BLaER1 (cell line): ENCODE measurements around the gene ACTR8.
"Not testable (repeated sequence)": the region's sequence is repeated elsewhere in the genome, so short reads cannot be mapped to it uniquely, and the experiment has no call there.

Experiments used
- H3K27ac ChIP-seq: shearing (Covaris generic); formaldehyde crosslinking; 2 replicates; pipeline ENCODE4 v1.8.1; 2022
- H3K27me3 ChIP-seq: shearing (Covaris generic); formaldehyde crosslinking; 2 replicates; pipeline ENCODE4 v1.8.1; 2022
- H3K36me3 ChIP-seq: shearing (Covaris generic); formaldehyde crosslinking; 2 replicates; pipeline ENCODE4 v1.8.1; 2022
- H3K4me1 ChIP-seq: shearing (Covaris generic); formaldehyde crosslinking; 2 replicates; pipeline ENCODE4 v1.8.1; 2022
- H3K4me2 ChIP-seq: shearing (Covaris generic); formaldehyde crosslinking; 2 replicates; pipeline ENCODE4 v1.8.1; 2022
- H3K4me3 ChIP-seq: shearing (Covaris generic); formaldehyde crosslinking; 2 replicates; pipeline ENCODE4 v1.8.1; 2022
- H3K9ac ChIP-seq: shearing (Covaris generic); formaldehyde crosslinking; 2 replicates; pipeline ENCODE4 v1.8.1; 2022
- H3K9me3 ChIP-seq: shearing (Covaris generic); formaldehyde crosslinking; 2 replicates; pipeline ENCODE4 v1.8.1; 2022
- H4K20me1 ChIP-seq: shearing (Covaris generic); formaldehyde crosslinking; 2 replicates; pipeline ENCODE4 v1.8.1; 2022
- Cebpa-rat ChIP-seq: shearing (Covaris generic); IDR thresholded peaks from 2 replicates; pipeline ENCODE4 v1.8.1; 2022

Gene ACTR8, protein sequence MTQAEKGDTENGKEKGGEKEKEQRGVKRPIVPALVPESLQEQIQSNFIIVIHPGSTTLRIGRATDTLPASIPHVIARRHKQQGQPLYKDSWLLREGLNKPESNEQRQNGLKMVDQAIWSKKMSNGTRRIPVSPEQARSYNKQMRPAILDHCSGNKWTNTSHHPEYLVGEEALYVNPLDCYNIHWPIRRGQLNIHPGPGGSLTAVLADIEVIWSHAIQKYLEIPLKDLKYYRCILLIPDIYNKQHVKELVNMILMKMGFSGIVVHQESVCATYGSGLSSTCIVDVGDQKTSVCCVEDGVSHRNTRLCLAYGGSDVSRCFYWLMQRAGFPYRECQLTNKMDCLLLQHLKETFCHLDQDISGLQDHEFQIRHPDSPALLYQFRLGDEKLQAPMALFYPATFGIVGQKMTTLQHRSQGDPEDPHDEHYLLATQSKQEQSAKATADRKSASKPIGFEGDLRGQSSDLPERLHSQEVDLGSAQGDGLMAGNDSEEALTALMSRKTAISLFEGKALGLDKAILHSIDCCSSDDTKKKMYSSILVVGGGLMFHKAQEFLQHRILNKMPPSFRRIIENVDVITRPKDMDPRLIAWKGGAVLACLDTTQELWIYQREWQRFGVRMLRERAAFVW

DNA sequence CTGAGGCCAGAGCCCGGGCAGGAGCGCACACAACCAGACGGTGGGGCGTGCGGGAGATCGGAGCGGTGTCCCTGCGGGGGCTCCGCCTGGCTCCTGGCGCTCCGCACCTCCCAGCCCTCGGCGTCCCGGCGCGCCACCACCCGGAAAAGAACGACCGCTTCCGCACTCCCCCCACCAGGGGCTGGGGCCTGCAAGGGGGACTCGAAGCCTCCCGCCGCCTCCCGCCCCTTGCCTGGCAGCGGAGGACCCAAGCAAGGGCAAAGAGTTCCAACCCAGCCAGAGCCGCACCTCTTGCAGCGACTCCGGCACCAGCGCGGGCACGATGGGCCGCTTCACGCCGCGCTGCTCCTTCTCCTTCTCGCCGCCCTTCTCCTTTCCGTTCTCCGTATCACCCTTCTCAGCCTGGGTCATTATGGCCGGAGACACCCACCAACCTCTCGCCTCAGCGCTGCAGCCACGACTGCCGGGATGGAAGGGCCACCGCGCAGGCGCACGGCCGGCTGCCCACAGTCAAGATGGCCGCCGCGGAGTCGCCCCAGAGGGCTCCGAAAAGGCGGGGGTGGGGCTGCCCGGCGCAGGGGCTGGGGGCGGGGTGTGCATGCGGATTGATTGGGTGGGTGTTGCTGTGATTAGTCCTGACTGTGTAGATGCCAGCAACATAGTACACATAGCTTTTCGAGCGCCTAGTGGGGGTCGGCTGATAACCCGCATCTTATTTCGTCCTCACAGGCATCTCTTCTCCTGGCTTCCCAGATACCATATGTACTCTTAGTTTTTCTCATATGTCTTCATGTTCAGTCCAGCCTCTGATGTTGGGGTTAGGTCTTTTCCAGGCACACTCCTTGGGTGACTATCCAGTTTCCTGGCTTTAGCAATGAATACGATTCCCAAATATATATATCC, at the start of gene ACTR8:
Gene ACTR8 (minus strand): TSS at position 462 of the 903 bp plus-strand sequence. CDS start 51 bp downstream, at position 411.
- peaks cover 71% of the 10 kb centered on the region for H3K36me3 ChIP-seq
- H4K20me1 ChIP-seq = 0 out of 2 replicates have a peak, but pooled peaks cover 2% of the 10 kb centered on the region
- H3K27ac ChIP-seq = peak within 1 kb of the TSS; percentile 87
- H3K27me3 ChIP-seq = no peaks in the 10 kb centered on the region
- H3K9ac ChIP-seq = peak within 1 kb of the TSS; percentile 91
- TF ChIP-seq Cebpa-rat = no peak
- H3K4me1 ChIP-seq = peaks cover 19% of the 10 kb centered on the region
- H3K4me3 ChIP-seq = peak within 1 kb of the TSS; percentile 81
- peak within 1 kb of the TSS; percentile 88 for H3K4me2 ChIP-seq
- H3K9me3 ChIP-seq = no peaks in the 10 kb centered on the region

DNA sequence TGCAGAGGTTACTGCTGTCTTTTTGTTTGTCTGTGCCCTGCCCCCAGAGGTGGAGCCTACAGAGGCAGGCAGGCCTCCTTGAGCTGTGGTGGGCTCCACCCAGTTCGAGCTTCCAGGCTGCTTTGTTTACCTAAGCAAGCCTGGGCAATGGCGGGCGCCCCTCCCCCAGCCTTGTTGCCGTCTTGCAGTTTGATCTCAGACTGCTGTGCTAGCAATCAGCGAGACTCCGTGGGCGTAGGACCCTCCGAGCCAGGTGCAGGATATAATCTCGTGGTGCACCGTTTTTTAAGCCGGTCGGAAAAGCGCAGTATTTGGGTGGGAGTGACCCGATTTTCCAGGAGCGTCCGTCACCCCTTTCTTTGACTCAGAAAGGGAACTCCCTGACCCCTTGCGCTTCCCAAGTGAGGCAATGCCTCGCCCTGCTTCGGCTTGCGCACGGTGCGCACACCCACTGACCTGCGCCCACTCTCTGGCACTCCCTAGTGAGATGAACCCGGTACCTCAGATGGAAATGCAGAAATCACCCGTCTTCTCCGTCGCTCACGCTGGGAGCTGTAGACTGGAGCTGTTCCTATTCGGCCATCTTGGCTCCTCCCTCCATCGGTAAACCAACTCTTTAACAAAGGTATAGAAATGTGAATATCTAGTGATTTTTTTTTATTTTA, 45.4 kb upstream of the ACTR8 start:
- H3K36me3 ChIP-seq, H3K4me3 ChIP-seq, H3K4me1 ChIP-seq, H4K20me1 ChIP-seq, H3K9me3 ChIP-seq, H3K27me3 ChIP-seq, H3K9ac ChIP-seq, H3K4me2 ChIP-seq, H3K27ac ChIP-seq: not testable (repeated sequence)

DNA sequence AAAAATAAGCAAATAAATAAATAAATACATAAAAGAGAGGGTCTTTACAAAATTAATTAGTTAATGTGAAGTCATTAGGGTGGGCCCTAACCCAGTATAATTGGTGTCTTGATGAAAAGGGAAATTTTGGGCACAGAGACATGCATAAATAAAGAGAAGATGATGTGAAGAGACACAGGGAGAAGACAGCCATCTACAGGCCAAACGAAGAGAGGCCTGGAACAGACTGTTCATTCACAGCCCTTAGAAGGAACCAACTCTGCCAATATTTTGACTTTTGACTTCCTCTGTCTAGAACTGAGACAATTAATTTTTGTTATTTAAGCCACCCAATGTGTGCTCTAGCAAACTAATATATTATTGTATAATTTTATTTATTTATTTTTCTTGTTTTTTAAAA, 39.3 kb upstream of the ACTR8 start:
- Histone ChIP-seq H3K36me3 (no peaks in the 10 kb centered on the region), H3K27ac (no peak overlapping the region), H3K4me1 (no peaks in the 10 kb centered on the region), H3K4me2 (no peak overlapping the region), H3K27me3 (no peaks in the 10 kb centered on the region), H3K9me3 (no peaks in the 10 kb centered on the region; the same call in 1 of the 2 replicates), H3K4me3 (no peak overlapping the region), H3K9ac (no peak overlapping the region), H4K20me1 (no peaks in the 10 kb centered on the region)
- no peak for TF ChIP-seq Cebpa-rat

DNA sequence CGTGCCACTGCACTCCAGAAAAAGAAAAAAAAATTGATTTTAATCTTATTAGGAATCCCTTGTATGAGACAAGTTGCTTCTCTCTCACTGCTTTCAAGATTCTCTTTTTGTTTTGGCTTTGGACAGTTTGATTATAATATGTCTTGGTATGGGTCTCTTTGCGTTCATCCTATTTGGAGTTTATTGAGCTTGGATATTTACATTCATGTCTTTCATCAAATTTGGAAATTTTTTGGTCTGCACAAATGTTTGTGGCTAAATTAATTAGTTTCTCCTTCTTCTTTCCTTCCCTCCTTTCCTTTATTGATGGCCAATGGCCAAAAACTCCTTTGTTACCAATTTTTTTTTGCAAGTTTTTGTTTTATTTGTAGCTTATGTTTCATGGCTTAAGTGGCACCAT, 37.8 kb upstream of the ACTR8 start:
- no peak overlapping the region for H3K4me2 ChIP-seq
- no peak overlapping the region for H3K27ac ChIP-seq
- H3K4me1 ChIP-seq = no peaks in the 10 kb centered on the region
- no peaks in the 10 kb centered on the region for H3K36me3 ChIP-seq
- H3K9ac ChIP-seq = no peak overlapping the region
- H3K27me3 ChIP-seq = no peaks in the 10 kb centered on the region
- no peaks in the 10 kb centered on the region for H4K20me1 ChIP-seq
- H3K9me3 ChIP-seq = no peaks in the 10 kb centered on the region; the same call in 1 of the 2 replicates
- TF ChIP-seq Cebpa-rat = no peak
- H3K4me3 ChIP-seq = no peak overlapping the region

DNA sequence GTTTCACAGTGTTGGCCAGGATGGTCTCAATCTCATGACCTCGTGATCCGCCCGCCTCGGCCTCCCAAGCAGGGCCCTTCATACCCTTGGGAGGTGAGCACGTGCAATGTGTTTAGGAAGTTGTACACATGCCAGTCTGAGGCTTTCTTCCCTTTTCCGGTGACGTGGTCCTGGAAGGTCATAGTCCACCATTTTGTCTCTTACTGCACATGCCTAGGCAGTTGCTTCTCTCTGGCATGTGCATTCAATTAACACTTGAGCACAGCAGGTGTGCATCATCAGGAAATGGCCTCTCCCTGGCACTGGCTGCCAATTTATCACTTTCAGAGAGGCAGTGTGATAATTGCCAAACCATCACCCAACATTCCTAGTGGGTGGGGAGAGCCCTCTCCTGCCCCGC, 31.4 kb upstream of the ACTR8 start:
- Histone ChIP-seq H3K27me3 (no peaks in the 10 kb centered on the region), H3K27ac (no peak overlapping the region), H3K36me3 (no peaks in the 10 kb centered on the region), H3K4me1 (no peaks in the 10 kb centered on the region), H3K9me3 (no peaks in the 10 kb centered on the region), H4K20me1 (no peaks in the 10 kb centered on the region), H3K4me2 (no peak overlapping the region), H3K9ac (no peak overlapping the region), H3K4me3 (no peak overlapping the region)
- TF ChIP-seq Cebpa-rat = no peak

DNA sequence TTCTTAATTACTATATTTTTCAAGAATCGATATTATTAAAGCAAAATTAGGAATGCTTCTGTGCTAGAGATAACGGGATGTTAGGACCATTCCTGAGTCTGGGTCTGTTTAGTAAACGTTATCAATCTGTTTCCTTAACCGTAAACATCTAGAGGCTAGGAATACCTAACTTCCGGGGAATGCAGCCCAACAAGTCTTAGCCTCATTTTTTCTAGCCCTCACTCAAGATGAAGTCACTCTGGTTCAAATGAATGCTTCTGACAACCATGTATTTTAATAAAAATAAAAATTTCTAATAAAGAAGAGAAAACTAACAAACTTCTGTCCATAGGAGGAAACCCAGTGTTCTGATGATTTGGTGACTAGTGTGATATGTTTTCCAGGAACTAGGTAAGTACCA, 20.8 kb upstream of the ACTR8 start:
- Histone ChIP-seq H3K4me2 (no peak overlapping the region), H3K36me3 (no peaks in the 10 kb centered on the region), H3K9me3 (no peaks in the 10 kb centered on the region), H3K27ac (no peak overlapping the region), H4K20me1 (no peaks in the 10 kb centered on the region), H3K27me3 (no peaks in the 10 kb centered on the region), H3K4me3 (no peak overlapping the region), H3K9ac (no peak overlapping the region), H3K4me1 (no peaks in the 10 kb centered on the region)
- no peak for TF ChIP-seq Cebpa-rat

DNA sequence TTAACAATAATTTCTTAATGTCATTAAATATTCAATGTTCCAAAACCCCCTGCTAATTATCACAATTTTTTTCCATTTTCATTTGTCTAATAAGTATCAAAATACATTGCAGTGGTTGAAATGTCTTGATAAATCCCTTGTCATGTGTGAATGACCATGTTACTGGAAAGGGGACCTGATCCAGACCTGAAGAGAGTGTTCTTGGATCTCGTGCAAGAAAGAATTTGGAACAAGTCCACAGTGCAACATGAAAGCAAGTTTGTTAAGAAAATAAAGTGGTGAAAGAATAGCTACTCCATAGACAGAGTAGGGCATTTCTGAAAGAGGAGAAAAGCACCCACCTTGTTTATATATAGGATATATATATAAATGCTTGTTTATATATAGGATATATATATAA, 20.1 kb upstream of the ACTR8 start:
- Histone ChIP-seq H3K36me3 (no peaks in the 10 kb centered on the region), H3K27me3 (no peaks in the 10 kb centered on the region), H3K9me3 (no peaks in the 10 kb centered on the region), H3K4me3 (no peak overlapping the region), H3K4me1 (no peaks in the 10 kb centered on the region), H3K9ac (no peak overlapping the region), H3K4me2 (no peak overlapping the region), H3K27ac (no peak overlapping the region), H4K20me1 (no peaks in the 10 kb centered on the region)
- TF ChIP-seq Cebpa-rat = no peak

DNA sequence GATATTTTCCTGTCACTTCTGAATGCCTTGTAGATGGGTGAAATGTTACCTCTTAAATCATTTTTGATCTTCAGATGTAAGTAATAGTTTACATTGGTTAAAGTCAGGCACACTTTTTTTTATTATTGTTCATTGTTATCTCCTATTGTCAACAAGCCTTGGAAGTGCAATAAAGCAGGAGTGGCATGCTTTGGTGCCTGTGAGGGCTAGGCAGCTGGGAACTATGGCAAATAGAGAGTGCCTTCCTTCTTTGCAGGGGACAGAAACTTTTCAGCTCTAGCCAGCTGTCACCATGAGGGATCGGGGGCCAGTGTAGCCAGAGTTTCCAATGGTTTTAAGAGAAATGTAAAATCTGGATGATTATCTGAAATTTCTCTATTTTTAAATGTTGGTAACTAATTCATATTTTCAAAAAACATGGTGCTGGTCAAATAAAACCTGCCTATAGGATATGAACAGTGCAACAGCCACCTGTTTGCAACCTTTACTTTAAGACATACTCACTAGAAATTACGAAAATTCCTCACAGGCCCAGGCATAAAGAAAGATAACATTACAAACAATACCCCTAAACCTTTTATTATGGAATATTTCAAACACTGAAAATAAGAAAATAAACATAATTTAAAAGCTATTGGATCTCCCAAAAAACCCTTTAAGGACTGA, 18.8 kb upstream of the ACTR8 start:
- H3K27ac ChIP-seq = no peak overlapping the region
- H3K4me3 ChIP-seq = no peak overlapping the region
- H3K9ac ChIP-seq = no peak overlapping the region
- no peaks in the 10 kb centered on the region for H3K36me3 ChIP-seq
- TF ChIP-seq Cebpa-rat = no peak
- H3K27me3 ChIP-seq = no peaks in the 10 kb centered on the region
- no peaks in the 10 kb centered on the region for H3K4me1 ChIP-seq
- no peaks in the 10 kb centered on the region for H3K9me3 ChIP-seq
- no peak overlapping the region for H3K4me2 ChIP-seq
- no peaks in the 10 kb centered on the region for H4K20me1 ChIP-seq

DNA sequence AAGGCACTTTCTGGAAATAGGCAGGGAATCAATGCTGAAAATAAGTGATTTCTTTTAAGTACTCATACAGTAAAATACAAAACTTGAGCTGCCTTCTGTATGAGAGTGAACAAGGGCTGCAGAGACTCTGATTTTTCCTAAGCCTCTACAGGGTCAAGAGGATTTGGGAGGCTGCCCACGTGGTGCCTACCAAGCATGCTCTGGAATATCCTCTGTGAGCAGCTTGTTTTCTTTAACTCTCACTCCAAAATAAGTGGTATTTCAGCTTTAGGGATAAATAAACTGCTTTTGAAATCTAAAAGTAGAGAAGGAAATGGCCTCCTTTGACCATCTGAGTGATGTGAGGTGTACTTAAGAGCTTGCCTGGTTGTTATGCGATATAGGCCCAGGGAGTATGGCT, 17.8 kb upstream of the ACTR8 start:
- Histone ChIP-seq H3K4me3 (no peak overlapping the region), H4K20me1 (no peaks in the 10 kb centered on the region), H3K9ac (no peak overlapping the region), H3K4me1 (no peaks in the 10 kb centered on the region), H3K36me3 (no peaks in the 10 kb centered on the region), H3K9me3 (no peaks in the 10 kb centered on the region), H3K4me2 (no peak overlapping the region), H3K27me3 (no peaks in the 10 kb centered on the region), H3K27ac (no peak overlapping the region)
- no peak for TF ChIP-seq Cebpa-rat
